BLaER1 treated with 17β-estradiol and CSF1 and Interleukin-3, amounts not matched to agents 10 nM and 100 nM (cell line): ENCODE data around the gene SMIM15.

Source experiments
- H3K27ac ChIP-seq, 11 experiments: shearing (Covaris generic); formaldehyde crosslinking; 2 replicates each; pipeline ENCODE4 v1.8.1; 2022
- H3K27me3 ChIP-seq, 11 experiments: shearing (Covaris generic); formaldehyde crosslinking; 2 replicates each; pipeline ENCODE4 v1.8.1; 2022
- H3K36me3 ChIP-seq, 11 experiments: shearing (Covaris generic); formaldehyde crosslinking; 2 replicates each; pipeline ENCODE4 v1.8.1; 2022
- H3K4me1 ChIP-seq, 10 experiments: shearing (Covaris generic); formaldehyde crosslinking; 2 replicates each; pipeline ENCODE4 v1.8.1; 2022
- H3K4me2 ChIP-seq, 11 experiments: shearing (Covaris generic); formaldehyde crosslinking; 2 replicates each; pipeline ENCODE4 v1.8.1; 2022
- H3K4me3 ChIP-seq, 10 experiments: shearing (Covaris generic); formaldehyde crosslinking; 2 replicates each; pipeline ENCODE4 v1.8.1; 2022
- H3K9ac ChIP-seq, 11 experiments: shearing (Covaris generic); formaldehyde crosslinking; 2 replicates each; pipeline ENCODE4 v1.8.1; 2022
- H3K9me3 ChIP-seq, 11 experiments: shearing (Covaris generic); formaldehyde crosslinking; replicated peaks in 1 of 11; 2 replicates each; pipeline ENCODE4 v1.8.1; 2022
- H4K20me1 ChIP-seq, 11 experiments: shearing (Covaris generic); formaldehyde crosslinking; 2 replicates each; pipeline ENCODE4 v1.8.1; 2022
- Cebpa-rat ChIP-seq, 11 experiments: shearing (Covaris generic); IDR thresholded peaks; 2 replicates each; pipeline ENCODE4 v1.8.1; 2022

SMIM15 gene

DNA sequence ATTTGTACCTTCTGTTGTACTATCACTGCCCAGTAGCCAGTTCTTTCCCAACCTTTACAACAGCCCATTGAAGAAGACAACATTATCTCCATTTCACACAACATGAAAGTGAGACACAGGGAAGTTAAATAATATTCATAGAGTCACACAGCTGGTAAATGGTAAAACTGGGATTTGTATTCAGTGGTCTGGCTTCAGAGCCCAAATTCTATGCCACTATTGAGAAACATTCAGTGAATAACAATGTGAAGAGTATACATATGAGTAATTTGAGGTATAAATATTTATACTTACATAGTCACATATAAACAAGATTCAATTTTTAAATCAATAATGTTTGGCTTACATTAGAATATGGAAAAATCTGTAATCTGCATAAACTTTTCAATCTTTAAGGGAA is 13.8 kb downstream of the SMIM15 start:
- Histone ChIP-seq H3K9ac (no peak overlapping the region), H3K27ac (no peak overlapping the region), H3K4me1 (no peaks in the 10 kb centered on the region), H4K20me1 (no peaks in the 10 kb centered on the region), H3K27me3 (no peaks in the 10 kb centered on the region), H3K9me3 (peaks cover 0 to 12% (median 3%) of the 10 kb centered on the region in 11 experiments; a peak in 6 of 22 replicates), H3K36me3 (peaks cover 0 to 6% (median 0%) of the 10 kb centered on the region in 11 experiments; a peak in 3 of 22 replicates), H3K4me3 (no peak overlapping the region), H3K4me2 (no peak overlapping the region)
- TF ChIP-seq Cebpa-rat (IDR thresholded peaks at IDR 0.05), result no peak

DNA sequence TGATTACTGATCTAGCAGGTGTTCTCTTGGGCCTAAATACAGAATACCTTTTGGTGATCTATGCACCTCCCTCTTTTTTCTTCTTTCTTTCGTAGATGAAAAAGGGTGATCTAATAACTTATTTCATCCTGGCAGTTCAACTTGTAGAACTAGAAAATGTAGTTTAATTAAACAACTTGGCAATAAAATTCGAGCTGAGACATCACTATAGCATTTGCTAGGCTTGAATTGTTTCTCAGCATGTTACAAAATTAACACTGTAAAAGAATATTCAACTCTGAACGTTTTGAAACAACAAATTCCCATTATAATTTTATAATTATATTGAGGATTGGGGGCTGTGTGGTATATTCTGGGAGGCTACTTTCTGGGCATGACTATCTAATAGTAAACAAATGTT is 19.5 kb downstream of the SMIM15 start:
- H3K27me3 ChIP-seq, result no peaks in the 10 kb centered on the region
- no peak overlapping the region for H3K4me3 ChIP-seq
- H3K36me3 ChIP-seq, result peaks cover 0 to 6% (median 0%) of the 10 kb centered on the region in 11 experiments; a peak in 1 of 22 replicates
- no peaks in the 10 kb centered on the region for H3K4me1 ChIP-seq
- H3K9ac ChIP-seq, result no peak overlapping the region
- H4K20me1 ChIP-seq, result no peaks in the 10 kb centered on the region; a peak in 1 of 22 replicates
- no peak for TF ChIP-seq Cebpa-rat (IDR thresholded peaks at IDR 0.05)
- peaks cover 0 to 9% (median 3%) of the 10 kb centered on the region in 11 experiments; a peak in 6 of 22 replicates for H3K9me3 ChIP-seq
- no peak overlapping the region for H3K4me2 ChIP-seq
- no peak overlapping the region for H3K27ac ChIP-seq

DNA sequence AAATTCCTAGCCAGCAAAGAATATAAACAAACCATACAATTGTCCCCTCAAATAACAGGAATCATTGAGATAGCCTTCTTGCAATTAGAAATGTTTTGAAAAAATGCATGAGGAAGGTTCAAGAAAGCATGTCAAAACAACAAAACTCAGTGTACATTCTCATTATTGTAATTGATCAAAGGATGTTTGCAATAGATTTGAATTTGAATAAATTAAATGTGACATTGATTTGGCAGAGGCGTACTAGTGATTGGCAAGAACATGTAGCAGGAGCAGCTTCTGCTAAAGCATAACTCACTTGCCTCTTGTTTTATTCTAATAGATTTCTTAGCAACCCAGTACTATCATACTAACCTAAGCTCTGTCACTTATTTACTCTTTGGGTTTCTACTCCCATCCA is 19.9 kb downstream of the SMIM15 start:
- no peak for TF ChIP-seq Cebpa-rat (IDR thresholded peaks at IDR 0.05)
- Histone ChIP-seq H3K27me3 (no peaks in the 10 kb centered on the region), H3K4me1 (no peaks in the 10 kb centered on the region), H4K20me1 (no peaks in the 10 kb centered on the region; a peak in 1 of 22 replicates), H3K9me3 (peaks cover 0 to 8% (median 3%) of the 10 kb centered on the region in 11 experiments; a peak in 6 of 22 replicates), H3K27ac (no peak overlapping the region), H3K9ac (no peak overlapping the region), H3K36me3 (peaks cover 0 to 6% (median 0%) of the 10 kb centered on the region in 11 experiments; a peak in 1 of 22 replicates), H3K4me3 (no peak overlapping the region), H3K4me2 (no peak overlapping the region)

DNA sequence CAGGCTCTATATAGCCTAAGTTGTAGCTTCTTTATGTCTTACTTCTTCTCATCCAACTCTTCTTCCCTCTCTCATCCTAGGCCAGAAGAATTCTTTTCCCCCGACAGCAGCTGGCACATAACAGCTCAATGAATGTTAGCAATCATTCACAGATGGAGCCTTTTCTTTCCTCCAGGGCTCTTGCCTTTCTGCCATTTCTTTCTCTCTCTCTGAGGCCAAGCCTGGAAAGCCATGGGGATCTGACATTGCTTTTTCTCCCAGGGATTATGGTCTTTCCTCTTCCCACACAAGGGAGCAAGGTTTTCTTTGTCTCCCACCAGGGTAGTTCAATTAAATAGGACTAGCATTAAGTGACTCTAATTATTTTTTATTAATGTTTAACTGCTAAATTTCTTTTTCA is 20.5 kb downstream of the SMIM15 start:
- Histone ChIP-seq H3K9ac (no peak overlapping the region), H4K20me1 (no peaks in the 10 kb centered on the region; a peak in 1 of 22 replicates), H3K9me3 (peaks cover 0 to 6% (median 0%) of the 10 kb centered on the region in 11 experiments; a peak in 1 of 22 replicates), H3K4me2 (no peak overlapping the region), H3K27me3 (no peaks in the 10 kb centered on the region), H3K36me3 (0 out of 22 replicates have a peak, but pooled peaks cover 0 to 6% (median 0%) of the 10 kb centered on the region in 11 experiments), H3K4me3 (no peak overlapping the region), H3K4me1 (no peaks in the 10 kb centered on the region), H3K27ac (no peak overlapping the region)
- no peak for TF ChIP-seq Cebpa-rat (IDR thresholded peaks at IDR 0.05)

DNA sequence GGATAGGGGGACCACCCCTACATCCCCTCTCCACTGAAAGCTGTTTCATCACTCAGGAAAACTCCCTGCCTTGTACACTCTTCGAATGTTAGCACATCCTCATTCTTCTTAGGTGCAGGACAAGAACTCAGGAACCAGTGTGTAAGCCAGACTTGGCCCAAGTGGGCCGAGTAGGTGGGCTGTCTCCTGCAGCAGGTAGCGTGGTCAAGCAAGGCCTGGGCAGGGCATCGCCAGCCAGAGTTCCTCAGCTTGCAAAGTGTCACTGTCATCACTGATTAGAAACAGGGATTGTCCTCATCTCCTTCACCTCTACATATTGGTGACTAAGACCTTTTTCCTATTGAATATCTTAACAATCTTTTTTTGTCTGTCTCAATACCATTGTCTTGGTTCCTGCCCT is 22.3 kb downstream of the SMIM15 start:
- no peak for TF ChIP-seq Cebpa-rat (IDR thresholded peaks at IDR 0.05)
- H3K4me3 ChIP-seq, result no peak overlapping the region
- H3K4me2 ChIP-seq, result no peak overlapping the region
- no peak overlapping the region for H3K9ac ChIP-seq
- H3K9me3 ChIP-seq, result no peaks in the 10 kb centered on the region
- H3K4me1 ChIP-seq, result no peaks in the 10 kb centered on the region
- H3K27ac ChIP-seq, result no peak overlapping the region
- no peaks in the 10 kb centered on the region for H3K27me3 ChIP-seq
- no peaks in the 10 kb centered on the region; a peak in 1 of 22 replicates for H4K20me1 ChIP-seq
- 0 out of 22 replicates have a peak, but pooled peaks cover 0 to 6% (median 0%) of the 10 kb centered on the region in 11 experiments for H3K36me3 ChIP-seq

DNA sequence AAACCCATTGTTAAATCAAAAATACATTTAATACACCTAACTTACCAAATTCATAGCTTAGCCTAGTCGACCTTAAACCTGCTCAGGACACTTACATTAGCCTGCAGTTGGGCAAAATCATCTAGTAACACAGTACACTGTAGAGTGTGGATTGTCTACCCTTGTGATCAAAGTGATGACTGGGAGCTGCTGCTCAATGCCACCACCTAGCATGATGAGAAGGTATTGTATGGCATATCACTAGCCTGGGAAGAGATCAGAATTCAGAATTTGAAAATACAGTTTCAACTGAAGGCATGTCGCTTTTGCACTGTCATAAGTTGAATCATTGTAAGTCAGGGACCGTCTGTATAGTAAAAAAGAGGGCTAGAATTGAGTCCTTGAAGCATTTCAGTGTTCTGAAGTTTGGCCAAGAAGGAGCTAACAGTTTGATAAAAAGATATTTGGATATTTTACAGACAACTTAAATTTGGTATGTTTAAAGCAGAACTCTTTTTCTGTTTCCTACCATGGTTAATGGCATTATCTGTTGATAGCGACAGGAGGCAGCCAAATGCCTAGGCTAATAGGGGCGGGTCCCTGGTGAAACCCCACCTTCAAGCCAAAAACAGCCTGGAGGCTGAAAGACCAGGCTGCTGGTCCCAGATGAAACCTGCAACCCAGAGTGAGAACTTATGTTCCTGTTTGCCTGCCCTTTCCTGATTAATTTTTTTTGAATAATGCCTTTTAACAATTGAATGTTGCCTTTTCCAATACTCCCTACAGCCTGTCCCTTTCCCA is 23.0 kb downstream of the SMIM15 start:
- Histone ChIP-seq H3K9me3 (no peaks in the 10 kb centered on the region), H3K27me3 (no peaks in the 10 kb centered on the region), H3K4me2 (no peak overlapping the region), H3K36me3 (0 out of 22 replicates have a peak, but pooled peaks cover 0 to 6% (median 0%) of the 10 kb centered on the region in 11 experiments), H3K27ac (no peak overlapping the region), H3K9ac (no peak overlapping the region), H4K20me1 (no peaks in the 10 kb centered on the region; a peak in 1 of 22 replicates), H3K4me1 (no peaks in the 10 kb centered on the region), H3K4me3 (no peak overlapping the region)
- TF ChIP-seq Cebpa-rat (IDR thresholded peaks at IDR 0.05), result no peak

DNA sequence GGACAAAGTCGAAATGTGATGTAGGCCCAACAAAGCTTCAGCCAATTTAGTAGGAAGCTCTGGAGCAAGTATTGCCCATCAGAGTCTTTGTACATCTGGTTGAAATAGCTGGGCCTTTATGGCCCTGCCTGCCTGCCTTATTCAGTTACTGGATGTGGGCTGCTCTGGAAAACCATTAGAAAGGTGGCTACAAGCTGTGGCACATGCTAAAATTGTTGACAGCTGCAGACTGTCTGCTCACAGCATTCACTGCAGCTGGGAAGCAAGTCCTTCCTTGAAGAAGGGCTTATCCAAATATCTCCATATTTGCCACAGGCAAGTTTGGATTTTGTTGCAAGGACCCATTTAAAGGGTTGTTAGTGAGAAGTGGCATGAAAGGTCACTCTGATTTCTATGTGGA is 24.4 kb downstream of the SMIM15 start:
- no peaks in the 10 kb centered on the region for H3K4me1 ChIP-seq
- H3K27ac ChIP-seq, result no peak overlapping the region
- H4K20me1 ChIP-seq, result no peaks in the 10 kb centered on the region; a peak in 1 of 22 replicates
- no peak overlapping the region for H3K9ac ChIP-seq
- no peak for TF ChIP-seq Cebpa-rat (IDR thresholded peaks at IDR 0.05)
- no peaks in the 10 kb centered on the region for H3K27me3 ChIP-seq
- 0 out of 22 replicates have a peak, but pooled peaks cover 0 to 6% (median 0%) of the 10 kb centered on the region in 11 experiments for H3K36me3 ChIP-seq
- H3K4me2 ChIP-seq, result no peak overlapping the region
- no peak overlapping the region for H3K4me3 ChIP-seq
- no peaks in the 10 kb centered on the region for H3K9me3 ChIP-seq

DNA sequence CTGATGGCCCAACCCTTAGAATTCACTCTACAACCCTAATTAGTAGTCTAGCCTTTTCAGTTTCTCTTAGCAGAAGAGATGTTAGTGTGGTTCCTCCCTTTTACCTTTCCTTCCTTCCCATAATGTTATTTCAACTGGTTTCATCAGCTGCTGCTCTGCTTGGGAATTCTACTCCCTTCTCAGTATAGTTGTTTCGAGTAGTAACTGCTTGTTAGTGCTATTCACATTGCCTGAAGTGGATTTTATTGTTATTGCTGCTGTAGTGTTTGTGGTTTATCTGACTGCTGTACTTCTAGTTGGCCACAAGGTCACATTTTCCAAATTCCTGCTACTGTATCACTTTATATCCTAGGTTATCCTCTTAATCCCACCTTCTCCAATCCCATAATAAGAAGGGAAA is 29.7 kb downstream of the SMIM15 start:
- no peaks in the 10 kb centered on the region for H3K4me1 ChIP-seq
- H3K4me2 ChIP-seq, result no peak overlapping the region
- no peaks in the 10 kb centered on the region for H3K9me3 ChIP-seq
- H4K20me1 ChIP-seq, result no peaks in the 10 kb centered on the region
- H3K4me3 ChIP-seq, result no peak overlapping the region
- H3K27me3 ChIP-seq, result no peaks in the 10 kb centered on the region
- no peak overlapping the region for H3K27ac ChIP-seq
- TF ChIP-seq Cebpa-rat (IDR thresholded peaks at IDR 0.05), result no peak
- H3K36me3 ChIP-seq, result no peaks in the 10 kb centered on the region
- no peak overlapping the region for H3K9ac ChIP-seq

DNA sequence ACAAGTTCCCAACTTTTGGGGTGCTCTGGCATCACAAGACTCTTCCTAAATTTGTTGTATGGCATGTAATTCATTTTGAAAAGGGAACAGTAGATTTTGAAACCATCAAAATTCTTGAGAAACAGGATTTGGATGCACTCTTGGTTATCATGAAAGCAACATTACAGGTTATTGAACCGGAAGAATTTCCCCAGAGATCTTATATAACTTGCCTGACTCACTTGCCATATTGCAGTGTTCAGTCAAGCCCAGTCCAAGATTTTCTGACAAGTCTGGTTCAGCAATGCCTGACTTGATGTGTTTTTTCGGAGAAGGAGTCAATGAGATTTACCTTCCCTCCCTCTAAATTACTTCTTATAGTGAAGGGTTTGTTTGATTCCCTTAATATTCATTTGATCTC is 32.0 kb downstream of the SMIM15 start:
- no peak for TF ChIP-seq Cebpa-rat (IDR thresholded peaks at IDR 0.05)
- no peak overlapping the region for H3K4me3 ChIP-seq
- H4K20me1 ChIP-seq, result no peaks in the 10 kb centered on the region
- no peak overlapping the region for H3K4me2 ChIP-seq
- H3K27me3 ChIP-seq, result no peaks in the 10 kb centered on the region
- H3K36me3 ChIP-seq, result no peaks in the 10 kb centered on the region
- no peak overlapping the region for H3K9ac ChIP-seq
- no peak overlapping the region for H3K27ac ChIP-seq
- H3K4me1 ChIP-seq, result no peaks in the 10 kb centered on the region
- no peaks in the 10 kb centered on the region for H3K9me3 ChIP-seq

DNA sequence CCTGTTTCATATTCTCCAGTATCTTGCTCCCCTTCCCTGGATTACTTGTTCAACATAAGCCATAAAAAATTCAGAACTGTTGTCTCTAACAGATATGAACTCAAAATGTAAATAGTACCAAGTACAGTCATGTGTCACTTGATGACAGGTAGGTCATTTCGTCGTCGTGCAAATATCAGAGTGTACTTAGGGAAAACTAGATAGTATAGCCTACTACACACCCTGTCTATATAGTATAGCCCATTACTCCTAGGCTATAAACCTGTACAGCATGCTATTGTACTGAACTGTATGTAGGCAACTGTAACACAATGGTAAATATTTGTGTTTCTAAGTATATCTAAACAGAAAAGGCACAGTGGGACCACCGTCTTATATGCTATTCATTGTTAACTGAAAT is 39.1 kb downstream of the SMIM15 start:
- Histone ChIP-seq H3K9me3 (no peaks in the 10 kb centered on the region), H3K27ac (no peak overlapping the region), H4K20me1 (no peaks in the 10 kb centered on the region), H3K4me3 (no peak overlapping the region), H3K4me1 (no peaks in the 10 kb centered on the region), H3K9ac (no peak overlapping the region), H3K27me3 (no peaks in the 10 kb centered on the region), H3K4me2 (no peak overlapping the region), H3K36me3 (no peaks in the 10 kb centered on the region; a peak in 1 of 22 replicates)
- no peak for TF ChIP-seq Cebpa-rat (IDR thresholded peaks at IDR 0.05)
